Osteocyte (in vitro differentiated cells): ENCODE results near the gene TSC22D1. TPM values are rescaled to one million over a fixed set of nuclear protein-coding genes. Genes with fewer than 3 reads are reported as not detected.
A peak's percentile ranks its signal among the peaks of the same experiment; 100 is the strongest.

Experiments
- DNase-seq: peaks from one replicate; pipeline ENCODE4 v3.0.0; 2021; ENCODE audit warnings: mixed read lengths; ENCODE audit not compliant: unreplicated experiment; ENCODE audit errors: extremely low spot score
- H3K27ac Mint-ChIP-seq: one replicate; pipeline ENCODE4 v1.8.0; 2021; ENCODE audit warnings: mild to moderate bottlenecking, mixed read lengths; ENCODE audit not compliant: unreplicated experiment
- H3K27me3 Mint-ChIP-seq: one replicate; pipeline ENCODE4 v1.8.0; 2021; ENCODE audit warnings: mixed read lengths; ENCODE audit not compliant: unreplicated experiment
- H3K36me3 Mint-ChIP-seq: one replicate; pipeline ENCODE4 v1.8.0; 2021; ENCODE audit warnings: mixed read lengths; ENCODE audit not compliant: unreplicated experiment
- H3K4me1 Mint-ChIP-seq: one replicate; pipeline ENCODE4 v1.8.0; 2021; ENCODE audit warnings: mixed read lengths; ENCODE audit not compliant: unreplicated experiment
- H3K4me3 Mint-ChIP-seq: one replicate; pipeline ENCODE4 v1.8.0; 2021; ENCODE audit warnings: mild to moderate bottlenecking, moderate library complexity, mixed read lengths; ENCODE audit not compliant: unreplicated experiment
- H3K9me3 Mint-ChIP-seq: one replicate; pipeline ENCODE4 v1.8.0; 2021; ENCODE audit warnings: mixed read lengths; ENCODE audit not compliant: unreplicated experiment
- CTCF ChIP-seq: fragments of 200-600 bp; sonication (generic); IDR thresholded peaks from 2 replicates; pipeline ENCODE4 v1.5.0; 2021; ENCODE audit warnings: antibody characterized with exemption, mild to moderate bottlenecking, moderate library complexity
- total RNA-seq: library from RNA; stranded (reverse); gene quantifications from 2 replicates; pipeline ENCODE4 v1.2.1, GENCODE V29; 2021

TSC22D1 gene
- total RNA-seq, 1 donor from 2014 or later, result 118 TPM

DNA sequence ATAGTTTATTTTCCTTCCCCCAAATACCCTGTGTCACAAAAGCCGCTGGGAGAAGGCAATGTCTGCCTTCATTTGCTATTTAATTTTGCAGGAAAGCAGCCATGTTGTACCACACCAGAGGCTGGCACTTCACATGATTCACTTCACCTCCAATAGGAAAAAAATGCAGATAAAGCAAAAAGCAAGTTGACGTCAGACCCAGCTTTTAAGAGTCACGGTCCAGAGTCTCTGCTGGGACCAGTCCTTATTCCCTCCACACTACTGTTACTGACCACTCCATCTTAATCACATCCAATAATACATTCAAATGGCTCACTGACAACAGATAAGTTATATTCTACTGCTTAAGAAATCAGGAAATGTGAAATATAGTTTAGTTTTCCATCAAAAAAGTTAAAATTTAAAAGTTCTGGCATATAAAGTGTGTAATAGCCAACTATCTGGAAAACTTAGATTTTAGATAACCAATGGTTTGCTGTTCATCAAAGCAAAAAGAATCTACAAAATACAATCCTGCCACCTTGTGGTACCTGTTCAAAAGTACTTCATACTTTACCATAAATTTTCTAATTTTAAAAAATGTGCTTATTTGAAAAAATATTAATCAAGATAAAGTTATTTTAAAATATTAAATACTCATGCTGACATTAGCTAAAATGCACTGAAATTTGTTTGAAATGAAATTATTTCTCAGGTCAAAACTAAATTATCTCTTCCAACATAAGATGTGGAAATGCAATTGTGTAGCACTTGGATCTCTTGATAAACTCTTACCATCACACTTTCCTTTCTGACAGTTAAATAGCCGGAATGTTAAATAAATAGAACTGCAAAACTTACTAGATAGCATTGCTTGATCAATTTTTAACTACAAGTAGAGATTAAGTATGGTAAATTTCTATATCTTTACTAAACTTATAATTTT lies 105.2 kb downstream of the TSC22D1 start:
- peak overlapping the region; percentile 39 for H3K27ac Mint-ChIP-seq
- H3K9me3 Mint-ChIP-seq, result no peaks in the 10 kb centered on the region
- peak; percentile 59 for TF ChIP-seq CTCF
- peaks cover 37% of the 10 kb centered on the region for H3K4me1 Mint-ChIP-seq
- H3K4me3 Mint-ChIP-seq, result no peak overlapping the region
- no peaks in the 10 kb centered on the region for H3K27me3 Mint-ChIP-seq
- H3K36me3 Mint-ChIP-seq, result peaks cover 3% of the 10 kb centered on the region
- DNase-seq, result no peak

DNA sequence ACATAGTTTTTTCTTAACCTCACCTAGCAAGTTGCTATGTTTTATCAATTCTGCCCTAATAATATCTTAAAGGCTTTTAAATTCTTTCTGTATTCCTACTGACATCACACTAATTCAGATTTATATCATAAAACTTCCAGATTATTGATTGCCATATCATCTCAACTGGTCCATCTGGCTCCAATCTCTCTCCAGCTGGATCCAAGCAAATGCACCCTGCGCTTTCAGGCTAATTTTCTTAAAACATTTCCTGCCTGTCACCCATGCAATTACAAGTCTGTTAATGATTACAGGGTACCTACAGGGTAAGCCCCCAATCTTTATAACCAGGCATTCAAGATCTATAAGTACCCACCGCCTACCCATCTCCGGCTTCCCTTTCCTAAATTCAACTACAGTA lies 107.3 kb downstream of the TSC22D1 start:
- Mint-ChIP-seq H3K4me1 (peaks cover 27% of the 10 kb centered on the region), H3K27me3 (no peaks in the 10 kb centered on the region)

DNA sequence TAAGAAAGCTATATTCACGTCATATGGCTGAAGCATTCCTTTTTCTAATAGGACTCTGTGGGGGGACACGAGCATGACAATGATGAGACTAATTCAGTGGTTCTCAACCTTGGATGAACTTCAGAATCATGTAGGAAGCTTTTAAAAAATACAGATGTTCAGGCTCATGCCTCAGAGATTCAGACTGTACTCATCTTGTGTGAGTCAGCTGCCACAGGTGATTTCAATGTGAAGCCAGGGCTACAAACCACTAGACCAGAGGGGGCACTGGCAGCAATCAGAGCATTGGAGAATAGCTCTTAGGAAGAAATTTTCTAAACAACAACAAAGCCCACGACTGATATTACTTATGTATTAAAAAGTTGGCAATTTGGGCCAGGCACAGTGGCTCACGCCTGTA lies 110.8 kb downstream of the TSC22D1 start:
- peaks cover 3% of the 10 kb centered on the region for H3K36me3 Mint-ChIP-seq
- H3K27ac Mint-ChIP-seq, result no peak overlapping the region
- H3K27me3 Mint-ChIP-seq, result no peaks in the 10 kb centered on the region
- H3K4me3 Mint-ChIP-seq, result no peak overlapping the region
- no peaks in the 10 kb centered on the region for H3K9me3 Mint-ChIP-seq
- DNase-seq, result no peak
- no peak for TF ChIP-seq CTCF
- H3K4me1 Mint-ChIP-seq, result peaks cover 11% of the 10 kb centered on the region

More for the DNA sequence above, 107.3 kb downstream of the TSC22D1 start:
- H3K4me3 Mint-ChIP-seq, result no peak overlapping the region
- no peaks in the 10 kb centered on the region for H3K9me3 Mint-ChIP-seq
- H3K27ac Mint-ChIP-seq, result no peak overlapping the region
- no peak for DNase-seq
- peaks cover 3% of the 10 kb centered on the region for H3K36me3 Mint-ChIP-seq
- no peak for TF ChIP-seq CTCF

DNA sequence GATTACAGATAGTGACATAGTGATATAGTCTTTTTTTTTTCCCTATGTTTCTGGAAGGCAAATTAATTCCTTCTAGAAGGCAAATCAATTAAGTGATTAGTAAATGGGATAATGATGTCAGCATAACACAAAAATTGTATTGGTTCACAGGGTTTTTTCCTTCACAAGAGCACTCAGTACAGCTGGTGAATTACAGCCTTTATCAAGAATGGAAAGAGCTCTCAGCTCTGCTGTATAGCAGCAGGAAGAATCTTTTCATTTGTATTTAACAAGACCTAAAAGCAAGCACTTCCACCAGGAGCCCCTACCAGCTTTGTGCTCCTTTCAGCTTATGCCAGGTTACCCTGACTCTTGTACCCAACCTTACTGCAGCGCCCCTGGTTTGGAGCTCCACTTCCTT lies 111.7 kb downstream of the TSC22D1 start:
- H3K27me3 Mint-ChIP-seq, result no peaks in the 10 kb centered on the region
- peaks cover 11% of the 10 kb centered on the region for H3K4me1 Mint-ChIP-seq
- H3K4me3 Mint-ChIP-seq, result no peak overlapping the region
- peaks cover 3% of the 10 kb centered on the region for H3K36me3 Mint-ChIP-seq
- H3K9me3 Mint-ChIP-seq, result no peaks in the 10 kb centered on the region
- DNase-seq, result no peak
- TF ChIP-seq CTCF, result no peak
- H3K27ac Mint-ChIP-seq, result no peak overlapping the region

DNA sequence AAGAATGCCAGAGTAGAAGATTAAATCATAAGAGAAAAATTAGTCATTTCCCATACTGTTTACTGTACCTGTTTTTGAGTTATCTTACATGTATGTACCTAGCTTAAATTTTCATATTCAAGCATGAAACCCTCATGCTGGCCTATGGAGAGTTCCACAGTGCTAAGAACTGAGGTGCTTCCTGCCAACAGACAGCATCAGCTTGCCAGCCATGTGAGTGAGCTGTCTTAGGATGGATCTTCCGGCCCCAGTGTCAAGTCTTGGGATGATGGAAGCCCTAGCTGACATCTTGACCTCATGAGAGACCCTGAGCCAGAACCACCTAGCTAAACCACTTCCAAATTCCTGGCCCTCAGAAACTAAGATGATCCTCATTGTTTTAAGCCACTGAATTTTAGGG lies 112.4 kb downstream of the TSC22D1 start:
- H3K36me3 Mint-ChIP-seq, result peaks cover 3% of the 10 kb centered on the region
- no peak for TF ChIP-seq CTCF
- DNase-seq, result no peak
- no peak overlapping the region for H3K27ac Mint-ChIP-seq
- H3K4me3 Mint-ChIP-seq, result no peak overlapping the region
- peaks cover 9% of the 10 kb centered on the region for H3K4me1 Mint-ChIP-seq
- H3K9me3 Mint-ChIP-seq, result no peaks in the 10 kb centered on the region
- no peaks in the 10 kb centered on the region for H3K27me3 Mint-ChIP-seq
